Activated naive CD8-positive, alpha-beta T cell (primary cell): Measurements from ENCODE around the gene RASA3.

ENCODE experiments used
- H3K27ac Mint-ChIP-seq: one replicate; pipeline ENCODE4 v1.8.0; 2021; ENCODE audit warnings: mixed read lengths
- H3K27me3 Mint-ChIP-seq: one replicate; pipeline ENCODE4 v1.8.0; 2021; ENCODE audit warnings: mixed read lengths
- H3K36me3 Mint-ChIP-seq: one replicate; pipeline ENCODE4 v1.8.0; 2021; ENCODE audit warnings: mixed read lengths
- H3K4me1 Mint-ChIP-seq: one replicate; pipeline ENCODE4 v1.8.0; 2021; ENCODE audit warnings: low read depth, mixed read lengths
- H3K4me3 Mint-ChIP-seq: one replicate; pipeline ENCODE4 v1.8.0; 2021; ENCODE audit warnings: mild to moderate bottlenecking, mixed read lengths
- H3K9me3 Mint-ChIP-seq: one replicate; pipeline ENCODE4 v1.8.0; 2021; ENCODE audit warnings: low read depth, mixed read lengths

Gene RASA3

DNA sequence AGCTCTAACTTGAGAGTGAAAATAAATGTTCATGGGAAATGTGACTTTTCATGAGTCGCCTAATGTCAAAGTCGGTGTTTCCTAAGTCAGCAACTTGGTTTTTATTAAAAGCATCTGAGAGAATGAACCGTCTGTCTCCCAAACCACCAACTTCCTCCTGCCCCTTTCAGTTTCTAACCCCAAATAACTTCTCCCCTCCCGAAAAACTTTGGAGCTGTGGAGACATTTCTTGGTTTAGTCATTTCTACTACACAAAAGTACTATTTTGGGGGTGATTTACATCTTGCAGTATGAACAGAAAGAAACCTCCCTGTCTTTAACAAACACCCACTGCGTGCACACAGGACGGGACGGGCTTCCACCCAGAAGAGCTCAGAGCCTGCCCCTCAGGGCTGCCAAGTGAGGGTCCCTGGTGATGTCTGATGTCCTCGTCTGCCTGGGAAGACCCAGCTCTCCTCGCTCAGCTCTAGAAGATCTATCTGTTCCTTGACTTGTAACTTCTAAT lies 65.0 kb downstream of the RASA3 start:
- H3K9me3 Mint-ChIP-seq, result no peaks in the 10 kb centered on the region
- peaks cover 59% of the 10 kb centered on the region for H3K4me1 Mint-ChIP-seq
- peak overlapping the region; percentile 95 for H3K27ac Mint-ChIP-seq
- H3K4me3 Mint-ChIP-seq, result peak overlapping the region; percentile 85
- H3K36me3 Mint-ChIP-seq, result peaks cover 2% of the 10 kb centered on the region
- no peaks in the 10 kb centered on the region for H3K27me3 Mint-ChIP-seq

DNA sequence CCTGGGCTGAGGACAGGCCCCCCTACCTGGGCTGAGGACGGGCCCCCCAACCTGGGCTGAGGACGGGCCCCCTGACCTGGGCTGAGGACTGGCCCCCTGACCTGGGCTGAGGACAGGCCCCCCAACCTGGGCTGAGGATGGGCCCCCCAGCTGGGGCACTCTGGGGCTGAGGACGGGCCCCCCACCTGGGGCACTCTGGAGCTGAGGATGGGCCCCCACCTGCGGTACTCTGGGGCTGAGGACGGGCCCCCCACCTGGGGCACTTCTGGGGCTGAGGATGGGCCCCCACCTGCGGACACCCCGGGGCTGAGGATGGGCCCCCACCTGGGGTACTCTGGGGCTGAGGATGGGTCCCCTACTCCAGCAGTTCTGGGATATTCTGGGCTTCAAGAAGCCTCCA lies 65.5 kb downstream of the RASA3 start:
- no peaks in the 10 kb centered on the region for H3K27me3 Mint-ChIP-seq
- H3K4me1 Mint-ChIP-seq, result peaks cover 56% of the 10 kb centered on the region
- H3K36me3 Mint-ChIP-seq, result peaks cover 2% of the 10 kb centered on the region
- no peaks in the 10 kb centered on the region for H3K9me3 Mint-ChIP-seq
- H3K4me3 Mint-ChIP-seq, result peak overlapping the region; percentile 85
- H3K27ac Mint-ChIP-seq, result peak overlapping the region; percentile 95

DNA sequence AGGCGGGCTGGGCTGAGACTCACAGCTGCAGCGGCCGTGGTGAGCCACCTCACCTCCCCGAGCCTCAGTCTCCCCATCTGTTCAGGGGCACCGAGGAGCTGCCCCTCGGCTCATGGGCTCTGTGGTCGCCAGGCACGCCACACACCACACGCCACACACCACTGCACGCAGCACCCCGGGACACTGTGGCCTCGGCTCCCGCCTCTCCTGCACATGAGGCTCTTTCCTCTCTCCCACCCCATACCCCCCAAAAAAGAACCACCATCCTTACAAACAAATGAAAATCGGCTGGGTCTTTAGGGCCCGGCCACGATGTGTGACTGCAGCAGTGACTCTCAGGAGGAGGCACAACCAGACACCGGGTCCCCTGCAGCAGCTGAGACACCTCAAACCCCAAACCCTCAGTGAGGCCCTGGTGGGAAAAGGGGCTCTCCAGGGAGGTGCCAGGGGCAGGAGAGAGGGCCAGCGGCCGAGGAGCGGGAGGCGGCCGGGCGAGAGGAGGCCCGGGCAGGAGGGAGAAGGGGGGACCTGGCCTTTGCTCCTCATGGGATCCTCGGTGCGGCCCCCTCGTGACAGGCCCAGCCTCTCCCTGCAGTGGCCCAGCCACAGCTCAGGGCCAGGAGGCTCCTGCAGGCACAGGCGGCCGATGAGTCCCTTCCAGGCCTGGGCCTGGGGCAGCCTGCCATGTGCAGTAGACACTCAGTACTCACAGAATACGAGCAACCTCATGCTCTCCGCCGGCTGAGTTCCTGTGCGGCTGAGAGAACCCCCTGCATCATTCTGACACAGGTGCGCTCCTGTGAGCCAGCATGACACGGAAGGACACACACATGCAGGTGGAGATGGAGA lies 66.3 kb downstream of the RASA3 start:
- Mint-ChIP-seq H3K27me3 (no peaks in the 10 kb centered on the region), H3K36me3 (peaks cover 2% of the 10 kb centered on the region), H3K4me1 (peaks cover 59% of the 10 kb centered on the region), H3K9me3 (no peaks in the 10 kb centered on the region), H3K27ac (peak overlapping the region; percentile 96), H3K4me3 (peak overlapping the region; percentile 84)

DNA sequence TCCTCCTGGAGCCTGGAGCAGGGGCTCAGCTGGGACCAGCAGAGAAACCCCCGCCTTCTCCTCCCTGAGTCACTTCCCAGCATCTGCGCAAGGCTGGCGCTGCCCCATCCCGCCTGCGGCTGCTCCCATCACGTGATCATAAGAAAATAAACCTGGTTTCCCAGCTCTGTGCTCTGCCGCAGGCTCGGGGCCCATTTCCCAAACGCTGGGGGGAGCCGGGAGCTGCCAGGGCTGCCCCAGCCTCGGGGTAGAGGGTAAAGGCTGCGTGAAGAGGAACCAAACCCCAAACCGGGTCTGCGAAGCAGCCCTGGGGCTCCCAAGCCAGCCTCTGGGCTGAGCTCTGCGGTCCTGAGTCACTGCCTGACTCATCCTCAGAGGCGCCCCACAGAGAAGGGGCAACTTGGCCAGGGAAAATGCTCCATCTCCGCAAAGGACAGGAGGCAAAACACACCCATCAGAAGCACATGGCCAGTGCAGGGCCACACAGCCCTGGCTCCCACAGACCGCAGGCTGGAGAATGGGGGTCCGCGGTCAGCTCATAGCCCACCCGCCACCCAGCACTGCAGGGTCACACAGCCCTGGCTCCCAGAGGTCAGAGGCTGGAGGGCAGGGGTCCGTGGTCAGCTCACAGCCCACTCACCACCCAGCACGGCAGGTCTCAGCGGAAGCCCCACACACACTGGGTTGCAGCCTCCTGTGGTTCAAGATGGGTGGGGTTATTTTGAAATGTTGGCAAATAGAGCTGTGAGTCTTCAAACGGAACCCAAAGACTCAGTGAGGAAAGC lies 67.1 kb downstream of the RASA3 start:
- Mint-ChIP-seq H3K36me3 (no peaks in the 10 kb centered on the region), H3K4me3 (peak overlapping the region; percentile 84)

DNA sequence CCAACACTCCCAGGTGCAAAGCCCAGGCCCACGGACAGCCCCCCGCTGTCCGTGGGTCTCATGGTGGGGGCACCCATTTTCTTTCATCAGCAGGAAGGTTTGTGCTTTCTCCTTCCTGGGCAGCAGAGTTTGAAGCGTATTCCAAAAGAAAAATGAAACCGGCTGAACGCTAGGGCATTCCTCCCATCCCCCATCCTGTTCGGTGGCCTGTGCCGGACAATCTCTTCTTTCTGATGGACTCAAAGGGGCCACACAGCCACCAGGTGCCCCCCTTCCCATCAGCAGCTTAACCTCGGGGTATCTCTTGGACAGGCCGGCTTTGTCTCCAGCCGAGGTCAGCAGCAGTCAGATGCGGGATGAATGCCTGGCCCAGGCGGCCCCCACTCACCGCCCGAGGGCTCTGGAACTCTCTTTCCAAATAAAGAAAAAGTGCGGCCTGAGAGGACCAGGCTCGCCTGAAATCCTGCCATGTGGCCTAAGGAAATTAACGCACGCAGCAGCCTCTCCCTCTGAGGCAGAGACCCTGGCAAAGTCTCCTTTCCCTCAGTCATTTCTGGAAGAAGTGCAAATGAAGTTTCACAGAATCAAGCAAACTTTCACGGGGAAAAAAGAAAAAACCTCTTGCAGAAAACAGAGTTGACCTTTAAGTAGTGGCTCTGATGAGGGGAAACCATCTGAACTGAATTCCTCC lies 67.8 kb downstream of the RASA3 start:
- Mint-ChIP-seq H3K4me1 (peaks cover 62% of the 10 kb centered on the region), H3K27ac (peak overlapping the region; percentile 96), H3K9me3 (no peaks in the 10 kb centered on the region), H3K4me3 (peak overlapping the region; percentile 84), H3K36me3 (no peaks in the 10 kb centered on the region), H3K27me3 (no peaks in the 10 kb centered on the region)

More for the DNA sequence above, 67.1 kb downstream of the RASA3 start:
- Mint-ChIP-seq H3K4me1 (peaks cover 57% of the 10 kb centered on the region), H3K27me3 (no peaks in the 10 kb centered on the region), H3K9me3 (no peaks in the 10 kb centered on the region), H3K27ac (peak overlapping the region; percentile 96)

DNA sequence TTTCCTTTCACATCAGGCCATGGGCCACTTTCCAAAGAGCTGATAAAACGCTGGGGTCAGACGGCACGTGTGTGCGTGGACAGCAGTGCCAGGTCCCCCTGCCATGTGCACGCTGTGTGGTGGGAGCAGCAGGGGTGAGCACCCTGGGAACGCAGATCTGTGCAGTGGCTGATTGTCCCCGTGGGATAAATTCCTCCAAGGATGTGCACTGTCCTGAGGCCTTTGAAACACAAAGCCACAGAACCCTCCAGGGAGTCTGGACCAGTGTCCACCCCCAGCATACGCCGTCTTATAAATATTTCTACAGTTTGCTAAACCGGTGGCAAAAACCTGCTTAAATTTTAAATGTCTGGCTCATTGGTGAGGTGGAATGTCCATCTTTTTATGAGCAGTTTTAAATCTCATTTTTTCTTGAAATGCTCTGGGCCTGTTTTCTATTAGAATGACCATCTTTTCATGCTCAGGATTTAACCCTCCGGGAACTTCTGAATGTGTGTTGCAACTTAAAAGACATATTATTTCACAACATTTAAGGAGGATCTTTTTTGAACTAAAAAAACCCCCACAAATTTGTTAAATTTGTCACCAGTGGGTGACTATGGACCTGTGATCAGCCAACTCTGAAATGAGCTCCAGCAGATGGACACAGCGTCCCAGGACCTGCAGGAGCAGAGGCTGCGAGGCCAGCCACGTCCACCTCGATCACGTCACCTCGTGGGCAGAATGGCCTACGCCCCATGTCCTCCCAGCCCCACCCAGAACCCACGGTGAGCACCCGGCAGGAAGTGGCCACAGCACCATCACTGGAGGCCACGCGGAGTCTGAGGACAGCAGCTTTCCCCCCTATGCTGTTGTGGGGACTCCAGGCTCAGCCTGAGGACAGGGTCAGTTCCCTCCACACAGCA lies 68.6 kb downstream of the RASA3 start:
- peak overlapping the region; percentile 84 for H3K4me3 Mint-ChIP-seq
- H3K36me3 Mint-ChIP-seq, result no peaks in the 10 kb centered on the region
- H3K27me3 Mint-ChIP-seq, result no peaks in the 10 kb centered on the region
- peaks cover 64% of the 10 kb centered on the region for H3K4me1 Mint-ChIP-seq
- H3K9me3 Mint-ChIP-seq, result no peaks in the 10 kb centered on the region
- H3K27ac Mint-ChIP-seq, result peak overlapping the region; percentile 96

DNA sequence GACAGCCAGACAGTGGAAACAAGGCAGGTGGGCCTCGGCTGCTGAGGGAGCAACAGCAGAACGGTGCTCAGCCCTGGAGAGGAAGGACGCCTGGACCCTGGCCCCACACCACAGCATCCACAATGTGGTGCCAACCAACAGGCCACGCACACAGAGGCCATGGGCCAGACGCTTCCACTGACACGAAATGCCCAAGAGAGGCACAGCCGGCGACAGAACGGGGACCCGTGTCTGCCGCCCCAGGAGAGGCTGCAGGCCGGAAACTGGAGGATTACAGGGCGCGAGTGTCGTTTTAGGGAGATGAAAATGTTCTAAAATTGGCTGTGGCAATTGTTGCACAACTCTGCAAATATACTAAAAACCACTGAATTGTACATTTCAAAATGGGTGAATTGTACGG lies 69.7 kb downstream of the RASA3 start:
- Mint-ChIP-seq H3K9me3 (no peaks in the 10 kb centered on the region), H3K4me3 (no peak overlapping the region), H3K27ac (peak overlapping the region; percentile 54), H3K4me1 (peaks cover 61% of the 10 kb centered on the region), H3K27me3 (no peaks in the 10 kb centered on the region), H3K36me3 (no peaks in the 10 kb centered on the region)

DNA sequence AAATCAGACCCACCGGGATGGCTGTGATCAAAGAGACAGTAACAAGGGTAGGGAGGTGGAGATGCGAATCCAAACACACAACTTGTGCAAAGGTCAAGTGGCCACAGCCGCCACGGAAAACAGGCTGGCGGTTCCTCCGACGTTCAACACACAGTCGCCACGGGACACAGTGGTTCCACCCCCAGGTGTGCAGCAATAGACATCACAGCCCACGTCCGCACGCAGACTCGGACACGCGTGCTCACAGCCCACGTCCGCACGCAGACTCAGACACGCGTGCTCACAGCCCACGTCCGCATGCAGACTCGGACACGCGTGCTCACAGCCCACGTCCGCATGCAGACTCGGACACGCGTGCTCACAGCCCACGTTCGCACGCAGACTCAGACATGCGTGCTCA lies 70.1 kb downstream of the RASA3 start:
- Mint-ChIP-seq H3K27ac (peak overlapping the region; percentile 54), H3K36me3 (no peaks in the 10 kb centered on the region), H3K4me3 (no peak overlapping the region), H3K4me1 (peaks cover 60% of the 10 kb centered on the region), H3K9me3 (no peaks in the 10 kb centered on the region), H3K27me3 (no peaks in the 10 kb centered on the region)

DNA sequence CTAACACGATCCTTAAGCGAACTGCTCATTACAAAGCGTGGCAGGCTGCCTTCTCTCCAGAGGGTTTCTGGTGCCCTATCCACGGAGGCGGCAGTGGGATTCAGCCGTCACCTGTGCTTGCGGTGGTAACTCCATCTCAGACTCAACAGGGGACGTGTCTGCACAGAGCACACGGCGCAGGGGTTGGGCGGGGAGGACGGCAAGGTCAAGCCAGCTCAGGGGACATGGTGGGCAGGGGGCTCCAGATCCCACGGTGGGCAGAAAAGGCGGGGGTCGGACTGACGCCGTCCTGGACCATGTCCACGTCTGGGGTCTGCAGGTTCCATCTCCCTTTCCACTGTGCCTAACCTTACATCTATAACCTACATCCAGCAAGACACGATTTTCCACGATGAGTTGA lies 70.7 kb downstream of the RASA3 start:
- Mint-ChIP-seq H3K4me1 (peaks cover 60% of the 10 kb centered on the region), H3K36me3 (no peaks in the 10 kb centered on the region), H3K27ac (peak overlapping the region; percentile 16), H3K9me3 (no peaks in the 10 kb centered on the region), H3K27me3 (no peaks in the 10 kb centered on the region), H3K4me3 (no peak overlapping the region)

DNA sequence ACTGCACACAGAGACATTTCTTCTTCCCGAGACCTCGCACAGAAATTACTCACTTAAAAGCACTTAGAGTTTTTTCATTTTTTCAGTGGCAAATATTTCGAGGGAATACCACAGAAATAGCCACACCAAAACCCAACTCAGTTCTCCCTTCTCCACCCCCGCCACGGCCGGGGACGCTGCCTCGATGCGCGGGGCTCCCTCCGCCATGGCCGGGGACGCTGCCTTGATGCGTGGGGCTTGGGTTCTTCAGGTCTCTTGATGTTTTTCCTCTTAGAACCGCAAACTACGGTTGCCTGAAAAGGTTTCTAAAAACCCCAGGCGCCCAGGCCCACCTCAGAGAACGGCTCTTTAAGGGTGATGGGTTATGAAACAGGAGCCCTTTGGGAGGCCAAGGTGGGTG lies 71.4 kb downstream of the RASA3 start:
- no peaks in the 10 kb centered on the region for H3K27me3 Mint-ChIP-seq
- H3K9me3 Mint-ChIP-seq, result no peaks in the 10 kb centered on the region
- peaks cover 60% of the 10 kb centered on the region for H3K4me1 Mint-ChIP-seq
- H3K36me3 Mint-ChIP-seq, result no peaks in the 10 kb centered on the region
- H3K27ac Mint-ChIP-seq, result no peak overlapping the region
- no peak overlapping the region for H3K4me3 Mint-ChIP-seq

DNA sequence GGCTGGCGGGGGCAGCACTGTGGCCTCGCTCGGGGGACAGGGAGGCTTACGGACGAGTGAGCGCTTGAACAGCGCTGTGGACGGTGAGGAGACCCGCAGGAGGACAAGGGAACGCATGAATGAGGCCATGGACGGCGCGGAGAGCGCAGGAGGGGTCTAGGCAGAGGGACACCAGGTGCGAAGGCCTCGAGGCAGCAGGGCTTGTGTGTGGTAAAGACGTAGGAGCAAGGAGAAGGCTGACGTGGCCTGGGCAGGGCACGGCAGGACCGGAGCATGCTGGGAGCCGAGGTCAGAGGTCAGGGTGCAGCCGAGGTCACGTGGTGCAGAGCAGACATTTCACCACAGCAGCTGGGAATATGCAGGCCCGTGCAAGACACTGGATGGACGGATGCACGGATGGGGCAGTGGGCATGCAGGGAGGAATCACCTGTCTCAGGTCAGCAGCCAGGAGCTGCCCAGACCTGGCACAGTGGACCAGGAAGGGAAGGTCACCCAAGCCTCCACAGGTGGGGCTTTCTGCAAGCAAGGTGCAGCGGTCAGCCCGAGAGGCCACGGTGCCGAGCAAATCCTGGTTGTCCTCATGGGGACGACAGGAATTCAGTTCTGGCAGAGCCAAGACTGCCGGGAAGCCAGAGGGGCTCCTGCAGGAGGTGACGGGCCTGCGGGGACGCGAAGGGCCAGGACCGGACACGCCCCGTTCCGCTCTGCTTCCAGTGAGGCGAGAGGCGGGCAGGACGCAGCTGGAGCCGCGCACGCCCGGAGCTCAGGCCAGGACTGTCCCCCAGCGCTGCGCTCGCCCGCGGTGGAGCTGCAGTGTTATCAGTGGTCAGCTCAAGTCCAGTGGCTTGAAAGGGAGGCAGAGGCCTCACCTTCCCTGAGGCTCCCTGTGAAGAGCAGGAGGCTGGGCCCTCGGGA lies 72.2 kb downstream of the RASA3 start:
- peak overlapping the region; percentile 85 for H3K27ac Mint-ChIP-seq
- no peaks in the 10 kb centered on the region for H3K36me3 Mint-ChIP-seq
- no peaks in the 10 kb centered on the region for H3K27me3 Mint-ChIP-seq
- H3K9me3 Mint-ChIP-seq, result no peaks in the 10 kb centered on the region
- peaks cover 55% of the 10 kb centered on the region for H3K4me1 Mint-ChIP-seq
- no peak overlapping the region for H3K4me3 Mint-ChIP-seq

DNA sequence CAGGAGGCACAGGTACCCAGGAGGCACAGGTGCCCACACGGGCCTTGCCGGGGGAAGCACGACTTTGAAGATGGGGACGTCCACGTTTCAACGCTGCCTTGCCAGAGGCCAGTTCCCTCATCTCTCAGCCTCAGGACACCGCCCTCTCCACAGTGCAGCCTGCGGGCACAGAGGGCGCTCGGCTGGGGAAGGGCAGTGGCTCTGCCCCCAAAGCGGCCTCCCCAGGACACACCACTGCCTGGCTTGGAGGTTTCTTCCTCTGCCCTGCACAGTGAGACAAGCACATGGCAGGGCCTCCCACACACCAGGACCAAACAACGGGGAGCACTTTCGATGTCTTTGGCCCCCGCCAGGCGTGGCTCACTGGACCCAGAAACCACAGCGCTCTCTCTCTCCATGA lies 73.0 kb downstream of the RASA3 start:
- no peaks in the 10 kb centered on the region for H3K36me3 Mint-ChIP-seq
- H3K9me3 Mint-ChIP-seq, result no peaks in the 10 kb centered on the region
- peak overlapping the region; percentile 85 for H3K27ac Mint-ChIP-seq
- H3K4me1 Mint-ChIP-seq, result peaks cover 50% of the 10 kb centered on the region
- H3K27me3 Mint-ChIP-seq, result no peaks in the 10 kb centered on the region
- H3K4me3 Mint-ChIP-seq, result no peak overlapping the region

DNA sequence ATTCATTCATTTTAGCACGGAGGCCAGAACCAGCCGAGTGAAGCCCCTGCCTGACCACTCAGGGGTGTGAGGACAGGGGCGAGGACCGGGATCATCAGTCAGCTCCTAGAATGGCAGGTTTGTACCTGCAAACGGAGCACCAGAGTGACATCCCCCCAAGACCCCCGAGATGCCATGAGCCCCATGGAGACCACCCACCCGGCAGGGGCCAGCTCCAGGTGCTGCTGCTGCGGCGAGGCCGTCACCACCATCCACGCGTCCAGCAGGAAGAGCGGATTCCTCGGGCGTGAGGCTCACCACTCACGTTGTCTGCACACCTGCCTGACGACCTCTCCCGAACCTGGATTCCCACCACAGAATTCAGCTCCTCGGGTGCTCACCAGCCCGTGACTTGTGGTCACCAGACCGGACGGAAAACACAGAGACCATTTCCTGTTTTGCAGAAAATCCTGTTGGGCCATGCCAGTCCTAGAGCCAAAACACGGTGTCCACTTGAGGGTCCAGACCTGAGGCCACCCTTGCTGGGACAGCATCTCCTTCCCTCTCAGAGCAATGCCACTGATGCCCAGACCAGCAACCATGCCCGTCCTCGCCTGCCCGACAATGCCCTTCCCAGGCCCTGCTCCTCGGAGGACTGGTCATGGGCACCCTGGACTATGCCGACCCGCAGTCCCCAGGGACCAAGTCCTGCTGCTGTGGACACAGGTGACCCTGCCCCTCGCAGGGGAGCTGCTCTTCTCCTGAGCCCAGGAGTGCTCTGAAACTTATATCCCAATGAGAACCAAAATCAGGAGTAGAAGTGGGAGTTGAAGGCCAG lies 74.2 kb downstream of the RASA3 start:
- no peak overlapping the region for H3K4me3 Mint-ChIP-seq
- no peaks in the 10 kb centered on the region for H3K9me3 Mint-ChIP-seq
- peak overlapping the region; percentile 79 for H3K27ac Mint-ChIP-seq
- no peaks in the 10 kb centered on the region for H3K36me3 Mint-ChIP-seq
- H3K4me1 Mint-ChIP-seq, result peaks cover 45% of the 10 kb centered on the region
- no peaks in the 10 kb centered on the region for H3K27me3 Mint-ChIP-seq
